Lower leg skin (tissue), 4 donors: Measurements from ENCODE around the gene RAB7A. TPM values are rescaled to one million over a fixed set of nuclear protein-coding genes. Genes with fewer than 3 reads are reported as not detected.

Experiments used
- DNase-seq, 2 donors: peaks; one replicate each; pipeline ENCODE4 v3.0.0-alpha.2; 2019; ENCODE audit warnings: low spot score in 2 of 2
- H3K4me3 ChIP-seq: fragments of 200-600 bp; sonication (generic); 2 replicates; pipeline ENCODE4 v1.5.1; 2017; ENCODE audit warnings: mild to moderate bottlenecking, low read depth; ENCODE audit not compliant: poor library complexity, severe bottlenecking
- POLR2A ChIP-seq, 2 donors: fragments of 450-650 bp; IDR thresholded peaks; one replicate each; pipeline ENCODE4 v1.6.1; 2016 to 2017; ENCODE audit warnings: antibody characterized with exemption in 2 of 2, mild to moderate bottlenecking in 1 of 2, moderate library complexity in 1 of 2
- WGBS, 2 donors: methylation state at CpG; one replicate each; pipeline ENCODE4 v1.1.5; 2018; 5-methylcytosine and 5-hydroxymethylcytosine counted together
- intact Hi-C: fragments of 100-400 bp; cut with DNase I; formaldehyde crosslinking; loops from one replicate; pipeline ENCODE4 v1.15.0; 2023; ENCODE audit warnings: low total_unique reads
- total RNA-seq, 4 donors: library from RNA; depleted of rRNA; stranded (reverse); fragments of >200 nt; gene quantifications; one replicate each; pipeline ENCODE4 v1.1.0, GENCODE V29; 2016
- TF ChIP-seq, protein P1 (sequence below), 3 donors: fragments of 450-650 bp; IDR thresholded peaks; one replicate each; pipeline ENCODE4 v1.5.1; 2016; ENCODE audit warnings: antibody characterized with exemption in 3 of 3, mild to moderate bottlenecking in 3 of 3, moderate library complexity in 2 of 3

Gene RAB7A
- total RNA-seq, 4 donors from 2014 or later, result 82.0 to 127 (median 114) TPM

DNA sequence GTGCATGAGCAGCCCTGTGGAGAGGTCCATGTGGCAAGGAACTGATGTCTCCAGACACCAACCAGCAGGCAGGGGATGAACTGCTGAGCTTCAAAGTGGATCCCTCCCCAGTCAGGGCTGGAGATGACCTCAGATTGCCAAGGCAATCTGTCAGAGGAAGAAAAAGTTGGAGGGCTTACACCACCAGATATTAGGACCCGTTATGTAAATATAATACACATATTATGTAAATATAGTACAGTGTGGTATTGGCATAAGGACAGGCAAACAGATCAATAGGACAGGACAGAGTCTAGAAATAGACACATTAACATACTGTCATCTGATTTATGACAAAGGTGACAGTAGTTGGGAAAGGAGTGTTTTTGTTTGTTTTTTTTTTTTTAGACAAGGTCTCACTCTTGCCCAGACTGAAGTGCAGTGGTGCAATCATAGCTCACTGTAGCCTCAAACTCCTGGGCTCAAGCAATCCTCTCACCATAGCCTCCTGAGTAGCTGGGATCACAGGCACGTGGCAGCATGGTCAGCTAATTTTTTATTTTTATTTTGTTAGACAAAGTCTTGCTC lies 18.0 kb upstream of the RAB7A start:
- no peak for TF ChIP-seq POLR2A (IDR thresholded peaks at IDR 0.05)
- TF ChIP-seq, protein P1, sequence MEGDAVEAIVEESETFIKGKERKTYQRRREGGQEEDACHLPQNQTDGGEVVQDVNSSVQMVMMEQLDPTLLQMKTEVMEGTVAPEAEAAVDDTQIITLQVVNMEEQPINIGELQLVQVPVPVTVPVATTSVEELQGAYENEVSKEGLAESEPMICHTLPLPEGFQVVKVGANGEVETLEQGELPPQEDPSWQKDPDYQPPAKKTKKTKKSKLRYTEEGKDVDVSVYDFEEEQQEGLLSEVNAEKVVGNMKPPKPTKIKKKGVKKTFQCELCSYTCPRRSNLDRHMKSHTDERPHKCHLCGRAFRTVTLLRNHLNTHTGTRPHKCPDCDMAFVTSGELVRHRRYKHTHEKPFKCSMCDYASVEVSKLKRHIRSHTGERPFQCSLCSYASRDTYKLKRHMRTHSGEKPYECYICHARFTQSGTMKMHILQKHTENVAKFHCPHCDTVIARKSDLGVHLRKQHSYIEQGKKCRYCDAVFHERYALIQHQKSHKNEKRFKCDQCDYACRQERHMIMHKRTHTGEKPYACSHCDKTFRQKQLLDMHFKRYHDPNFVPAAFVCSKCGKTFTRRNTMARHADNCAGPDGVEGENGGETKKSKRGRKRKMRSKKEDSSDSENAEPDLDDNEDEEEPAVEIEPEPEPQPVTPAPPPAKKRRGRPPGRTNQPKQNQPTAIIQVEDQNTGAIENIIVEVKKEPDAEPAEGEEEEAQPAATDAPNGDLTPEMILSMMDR (IDR thresholded peaks at IDR 0.05), result no peak
- 76 to 88% methylated on average over 2 of the region's 2 CpGs for WGBS, 2 donors
- intact Hi-C loops, result no loop called here
- H3K4me3 ChIP-seq, result no peak overlapping the region
- DNase-seq, result no peak

DNA sequence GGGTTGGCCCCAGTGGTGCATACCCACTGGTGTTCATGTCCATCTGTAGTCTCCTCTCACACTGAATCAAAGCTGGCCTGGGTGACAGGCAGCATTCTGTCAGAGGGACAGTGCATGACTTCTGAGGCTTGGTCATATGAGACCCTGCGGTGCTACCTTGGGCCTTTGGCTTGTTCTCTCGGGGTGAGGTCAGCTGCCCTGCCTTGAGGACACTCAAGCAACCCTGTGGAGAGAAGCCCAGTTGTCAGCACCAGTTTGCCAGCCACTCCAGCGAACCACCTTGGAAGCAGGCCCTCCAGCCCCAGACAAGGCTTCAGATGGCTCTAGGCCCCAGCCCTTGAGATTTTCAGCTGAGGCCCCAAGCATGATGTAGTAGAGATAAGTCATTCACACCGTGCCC lies 16.9 kb upstream of the RAB7A start:
- no peak for TF ChIP-seq POLR2A (IDR thresholded peaks at IDR 0.05)
- TF ChIP-seq, protein P1 (IDR thresholded peaks at IDR 0.05), result no peak
- intact Hi-C loops, result no loop called here
- H3K4me3 ChIP-seq, result no peak overlapping the region
- DNase-seq, result no peak
- 88 to 93% methylated on average over 3 to 4 of the region's 4 CpGs for whole genome bisulfite sequencing, 2 donors

DNA sequence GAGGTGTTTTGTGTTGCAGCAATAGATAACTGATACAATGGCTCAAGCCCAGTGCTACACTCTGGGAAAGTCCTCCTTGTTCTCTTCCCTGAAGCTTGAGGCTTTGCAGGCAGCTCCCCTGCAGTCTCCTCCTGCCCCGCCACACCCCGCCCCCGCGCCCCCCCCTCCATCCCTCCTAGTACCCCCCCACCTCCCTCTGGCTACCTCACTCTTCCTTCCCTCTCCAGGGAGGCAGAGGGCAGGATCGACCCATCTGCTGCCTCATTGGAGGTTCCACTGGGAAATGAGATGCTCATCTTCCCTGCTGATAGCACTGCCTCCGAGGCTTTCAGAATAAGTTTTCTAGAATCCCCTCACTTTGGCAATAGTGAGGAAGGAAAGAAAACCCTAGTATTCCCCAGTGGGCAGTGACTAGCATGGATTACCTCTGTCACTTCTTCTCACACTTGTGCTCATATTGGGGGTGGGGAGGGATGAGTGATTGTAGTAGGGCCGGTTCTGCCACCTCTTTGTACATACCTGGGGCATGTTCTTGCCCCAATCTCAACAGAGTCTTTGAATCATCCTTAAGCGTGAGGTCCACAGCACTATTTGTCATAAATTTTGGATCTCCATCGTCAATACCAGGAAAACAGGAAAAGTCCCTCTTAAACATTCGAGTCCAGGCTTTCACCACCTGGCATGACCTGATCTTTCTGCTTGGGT lies 16.3 kb upstream of the RAB7A start:
- DNase-seq, result peak in 1 of 2 donors; percentile 37
- no peak for TF ChIP-seq POLR2A (IDR thresholded peaks at IDR 0.05)
- TF ChIP-seq, protein P1 (IDR thresholded peaks at IDR 0.05), result no peak
- no peak overlapping the region for H3K4me3 ChIP-seq
- intact Hi-C loops, result no loop called here
- WGBS, 2 donors, result 29 to 32% methylated on average over 10 of the region's 10 CpGs

DNA sequence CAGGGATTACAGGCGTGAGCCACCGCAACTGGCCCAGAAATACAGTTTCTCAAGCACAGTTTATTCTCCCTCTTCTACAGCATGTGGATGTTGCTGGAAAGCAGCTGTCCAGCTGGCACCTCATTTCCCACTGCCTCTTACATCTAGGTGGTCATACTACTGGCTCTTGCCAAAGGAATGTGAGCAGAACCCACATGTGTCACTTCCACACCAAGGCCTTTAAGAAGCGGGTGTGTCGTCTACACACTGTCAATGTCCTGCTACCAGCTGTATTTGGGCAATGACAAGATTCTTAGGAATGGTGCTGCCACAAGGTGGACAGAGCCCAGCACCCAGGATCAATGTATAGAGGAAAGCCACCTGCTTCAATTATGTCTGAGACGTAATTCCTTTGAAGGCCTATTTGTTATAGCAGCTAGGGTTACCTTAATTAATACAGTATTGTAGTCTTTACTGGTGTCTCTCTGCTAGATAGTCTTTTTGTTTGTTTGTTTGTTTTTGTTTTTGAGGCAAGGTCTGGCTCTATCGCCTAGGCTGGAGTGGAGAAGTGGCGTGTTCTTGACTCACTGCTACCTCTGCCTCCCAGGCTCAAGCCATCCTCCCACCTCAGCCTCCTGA lies 15.1 kb upstream of the RAB7A start:
- no peak overlapping the region for H3K4me3 ChIP-seq
- intact Hi-C loops, result no loop called here
- WGBS, 2 donors, result 93 to 96% methylated on average over 7 of the region's 7 CpGs
- TF ChIP-seq, protein P1 (IDR thresholded peaks at IDR 0.05), result no peak
- no peak for TF ChIP-seq POLR2A (IDR thresholded peaks at IDR 0.05)
- DNase-seq, result no peak

DNA sequence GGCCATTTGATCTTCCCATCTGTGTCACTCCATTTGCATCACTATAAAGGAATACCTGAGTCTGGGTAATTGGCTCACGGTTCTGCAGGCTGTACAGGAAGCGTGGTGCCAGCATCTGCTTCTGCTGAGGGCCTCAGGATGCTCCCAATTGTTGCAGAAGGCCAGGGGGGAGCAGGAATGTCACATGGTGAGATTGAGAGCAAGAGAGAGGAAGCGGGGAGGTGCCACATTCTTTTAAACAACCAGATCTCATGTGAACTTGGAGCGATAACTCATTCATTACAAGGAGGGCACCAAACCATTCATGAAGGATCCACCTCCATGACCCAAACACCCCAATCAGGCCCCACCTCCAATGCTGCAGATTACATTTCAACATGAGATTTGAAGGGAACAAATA lies 13.1 kb upstream of the RAB7A start:
- 82% methylated on average over 4 of the region's 4 CpGs for WGBS, 2 donors
- H3K4me3 ChIP-seq, result no peak overlapping the region
- intact Hi-C loops, result no loop called here
- TF ChIP-seq POLR2A (IDR thresholded peaks at IDR 0.05), result no peak
- TF ChIP-seq, protein P1 (IDR thresholded peaks at IDR 0.05), result no peak
- DNase-seq, result no peak
